HG03469 (cell line): ENCODE measurements around the gene TNS1.

Source experiments
- ATAC-seq: cut with Tn5 transposase; IDR thresholded peaks from one replicate; pipeline ENCODE4 v1.9.1; 2021; ENCODE audit warnings: mild to moderate bottlenecking, moderate library complexity, moderate number of reproducible peaks; ENCODE audit not compliant: unreplicated experiment

Gene TNS1

GRCh38 chr2:217919204-217919603 is 83.6 kb downstream of the TNS1 start:
- ATAC-seq = no peak

DNA sequence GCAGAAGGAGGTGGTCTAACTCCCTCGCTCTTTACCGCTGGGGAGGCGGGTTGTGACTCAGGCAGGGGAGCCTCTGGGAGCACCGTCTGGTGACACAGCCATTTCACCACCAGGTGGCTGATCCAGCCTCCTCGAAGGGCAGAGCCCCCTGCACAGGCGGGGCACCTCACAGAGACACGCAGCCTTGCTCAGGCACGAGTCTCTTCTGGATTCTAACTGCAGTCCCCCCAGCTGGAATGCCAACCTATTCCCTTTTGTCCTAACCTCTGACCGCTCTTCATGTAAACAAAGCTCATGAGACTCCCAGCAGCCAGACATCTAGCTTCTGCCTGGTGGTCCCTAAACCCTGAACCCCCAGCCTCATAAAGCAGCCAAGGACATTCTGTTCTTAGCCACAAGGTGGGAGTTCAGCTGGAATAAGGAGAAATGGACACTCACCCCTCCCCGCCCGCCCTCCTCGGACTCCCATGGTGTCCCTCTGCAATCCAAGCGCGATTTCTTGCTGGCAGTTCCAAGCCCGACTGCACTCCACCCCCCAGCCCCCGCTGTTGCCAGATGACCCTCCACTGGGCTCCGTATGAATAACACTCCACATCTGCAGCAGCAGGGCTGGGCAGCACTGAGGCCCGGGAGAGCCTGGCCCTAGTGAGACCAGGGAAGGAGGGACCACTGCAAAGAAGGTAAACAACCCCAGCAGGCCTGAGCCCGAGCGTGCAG is 84.3 kb downstream of the TNS1 start:
- no peak for ATAC-seq

DNA sequence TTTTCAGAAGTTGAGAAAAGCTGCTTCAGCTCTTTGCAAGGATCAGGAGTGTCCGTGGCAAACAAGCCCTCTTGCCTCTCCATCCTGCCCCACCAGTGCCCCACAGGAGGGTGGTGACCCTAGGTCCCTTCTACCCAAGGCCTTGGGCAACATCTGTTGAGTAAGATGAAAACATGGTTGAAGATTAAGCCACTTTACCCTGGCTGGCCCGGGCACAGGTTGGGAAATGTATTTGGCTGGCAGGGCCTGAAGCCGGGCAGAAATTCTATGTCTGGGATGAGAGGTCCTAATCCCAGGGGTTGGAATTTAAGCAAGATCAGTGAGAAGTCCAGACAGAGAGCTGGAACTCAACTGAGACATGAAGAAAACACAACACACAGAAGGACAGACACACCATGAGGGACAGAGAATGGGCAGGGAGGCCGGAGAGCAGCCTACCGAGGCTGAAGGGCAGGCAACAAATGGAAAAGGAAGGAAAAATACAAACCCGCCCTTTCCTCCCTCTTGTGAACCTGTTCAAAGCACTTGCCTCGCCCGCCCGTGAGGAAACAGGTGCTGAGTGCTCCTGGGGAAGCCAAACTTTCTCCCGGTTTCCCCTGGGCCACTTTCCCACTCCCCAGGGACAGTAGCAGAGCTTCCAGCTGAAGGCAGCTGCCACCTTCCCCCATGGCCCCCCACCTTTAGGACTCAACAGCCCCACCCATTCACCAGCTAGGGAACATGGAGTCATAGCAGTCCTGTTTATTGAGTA is 86.1 kb downstream of the TNS1 start:
- no peak for ATAC-seq

DNA sequence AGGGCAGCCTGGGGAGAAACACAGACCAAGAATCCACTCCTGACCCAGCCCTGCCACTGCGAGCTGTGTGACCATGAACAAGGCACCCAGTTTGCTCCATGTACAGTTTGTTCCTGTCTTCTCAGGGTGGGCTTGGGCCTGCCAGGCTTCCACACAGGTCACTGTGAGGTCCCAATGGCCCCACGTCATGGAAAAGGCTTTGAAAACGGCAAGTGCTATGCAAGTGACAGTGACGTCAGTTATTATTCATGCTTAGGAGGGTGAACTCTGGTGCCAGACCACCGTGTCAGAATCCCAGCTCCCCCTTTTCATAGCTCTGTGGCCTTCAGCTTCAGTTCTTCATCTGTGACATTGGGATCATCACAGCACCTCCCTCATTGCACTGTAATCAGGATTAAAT is 87.1 kb downstream of the TNS1 start:
- no peak for ATAC-seq

- ATAC-seq = no peak
Measured at GRCh38 chr2:217914878-217915277, 87.9 kb downstream of the TNS1 start.

- ATAC-seq = no peak
Measured at GRCh38 chr2:217914078-217914477, 88.7 kb downstream of the TNS1 start.

GRCh38 chr2:217913436-217913835 is 89.4 kb downstream of the TNS1 start:
- no peak for ATAC-seq

- no peak for ATAC-seq
Measured at GRCh38 chr2:217912098-217913024, 90.4 kb downstream of the TNS1 start.

- ATAC-seq = no peak
Measured at GRCh38 chr2:217911283-217912097, 91.3 kb downstream of the TNS1 start.

GRCh38 chr2:217910875-217911212 is 92.0 kb downstream of the TNS1 start:
- no peak for ATAC-seq

DNA sequence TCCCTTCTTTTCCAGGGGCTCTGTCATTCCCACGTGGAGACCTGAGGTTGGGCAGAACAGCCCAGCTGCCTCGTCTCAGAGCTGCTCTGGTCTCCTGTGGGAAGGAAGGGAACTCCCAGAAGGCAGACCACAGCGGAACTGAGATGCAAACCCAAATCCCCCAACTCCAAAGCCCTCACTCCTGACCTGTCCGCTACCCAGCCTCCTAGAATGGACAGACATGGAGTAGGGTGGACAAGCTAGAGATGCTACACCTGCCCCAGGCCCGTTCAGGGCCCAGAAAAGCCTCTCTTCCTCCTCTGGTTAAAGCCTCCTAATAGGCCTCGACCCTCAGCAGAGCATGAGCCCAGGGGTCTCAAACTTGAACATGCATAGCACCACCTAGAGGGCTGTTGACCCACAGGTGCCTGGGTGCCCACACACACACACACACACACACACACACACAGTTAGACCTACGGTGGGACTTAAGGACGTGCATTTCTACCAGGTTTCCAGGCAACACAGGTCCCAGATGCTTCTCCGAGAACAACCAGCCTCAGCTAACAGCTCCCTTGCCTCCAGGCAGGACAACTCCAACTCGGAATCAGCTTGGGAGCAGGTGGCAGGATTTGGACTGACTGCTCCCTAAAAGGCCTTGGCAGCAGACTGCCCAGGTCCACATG is 93.5 kb downstream of the TNS1 start:
- ATAC-seq = no peak

- no peak for ATAC-seq
Measured at GRCh38 chr2:217908544-217908943, 94.3 kb downstream of the TNS1 start.

DNA sequence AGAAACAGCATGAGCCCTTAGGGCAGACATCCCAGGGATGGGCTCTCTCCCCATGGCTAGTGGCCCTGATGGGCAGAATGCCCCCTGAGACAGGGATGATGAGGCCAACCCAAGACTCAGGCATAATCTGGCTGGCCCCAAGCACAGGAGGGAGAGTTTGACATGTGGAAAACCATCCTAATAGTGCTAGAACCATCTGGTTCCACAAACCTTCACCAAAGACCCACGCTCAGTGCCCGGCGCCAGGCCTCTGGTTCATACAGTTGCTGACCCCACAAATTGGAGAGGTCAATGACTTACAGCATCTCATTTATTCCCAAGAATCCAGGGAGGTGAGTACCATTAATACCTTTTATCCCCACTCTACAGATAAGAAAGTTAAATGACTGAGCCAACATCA is 95.5 kb downstream of the TNS1 start:
- no peak for ATAC-seq

- no peak for ATAC-seq
Measured at GRCh38 chr2:217906798-217907197, 96.0 kb downstream of the TNS1 start.

DNA sequence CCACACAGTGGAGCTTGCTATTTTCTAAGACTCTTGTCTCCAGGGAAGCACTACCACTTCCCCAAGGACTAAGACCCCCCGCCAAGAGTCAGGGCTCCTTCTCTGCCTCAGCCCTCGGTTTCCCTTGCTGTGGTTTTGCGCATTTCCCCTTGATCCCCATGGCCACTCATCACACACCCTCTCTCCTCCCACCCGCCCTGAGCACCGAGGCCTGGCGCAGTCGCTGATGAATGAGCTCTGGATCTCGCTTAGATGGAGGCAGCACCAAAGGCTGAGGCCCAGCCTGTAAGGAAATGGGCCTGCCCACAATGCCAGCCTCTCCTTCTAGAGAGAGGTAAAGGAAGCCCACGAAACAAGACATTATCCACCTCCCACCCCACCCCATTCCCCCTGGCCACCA is 96.9 kb downstream of the TNS1 start:
- ATAC-seq = no peak

GRCh38 chr2:217905395-217905794 is 97.4 kb downstream of the TNS1 start:
- ATAC-seq = no peak

DNA sequence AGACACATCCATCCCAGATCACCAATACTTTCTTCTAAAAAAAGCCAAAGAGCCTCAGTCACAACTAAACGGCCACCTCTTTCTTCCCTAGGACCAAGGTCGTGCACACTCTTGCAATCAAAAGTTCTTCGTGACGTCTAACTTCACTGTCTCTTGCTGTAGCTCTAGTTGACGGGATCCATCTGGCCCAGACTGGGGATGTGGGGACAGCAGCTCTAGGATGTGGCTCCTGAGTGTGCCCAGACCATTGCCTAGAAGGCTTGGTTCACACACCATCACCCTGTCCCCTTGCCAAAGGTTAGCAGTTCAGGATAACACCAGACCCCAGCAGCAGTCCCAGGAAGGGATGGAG is 98.2 kb downstream of the TNS1 start:
- no peak for ATAC-seq

DNA sequence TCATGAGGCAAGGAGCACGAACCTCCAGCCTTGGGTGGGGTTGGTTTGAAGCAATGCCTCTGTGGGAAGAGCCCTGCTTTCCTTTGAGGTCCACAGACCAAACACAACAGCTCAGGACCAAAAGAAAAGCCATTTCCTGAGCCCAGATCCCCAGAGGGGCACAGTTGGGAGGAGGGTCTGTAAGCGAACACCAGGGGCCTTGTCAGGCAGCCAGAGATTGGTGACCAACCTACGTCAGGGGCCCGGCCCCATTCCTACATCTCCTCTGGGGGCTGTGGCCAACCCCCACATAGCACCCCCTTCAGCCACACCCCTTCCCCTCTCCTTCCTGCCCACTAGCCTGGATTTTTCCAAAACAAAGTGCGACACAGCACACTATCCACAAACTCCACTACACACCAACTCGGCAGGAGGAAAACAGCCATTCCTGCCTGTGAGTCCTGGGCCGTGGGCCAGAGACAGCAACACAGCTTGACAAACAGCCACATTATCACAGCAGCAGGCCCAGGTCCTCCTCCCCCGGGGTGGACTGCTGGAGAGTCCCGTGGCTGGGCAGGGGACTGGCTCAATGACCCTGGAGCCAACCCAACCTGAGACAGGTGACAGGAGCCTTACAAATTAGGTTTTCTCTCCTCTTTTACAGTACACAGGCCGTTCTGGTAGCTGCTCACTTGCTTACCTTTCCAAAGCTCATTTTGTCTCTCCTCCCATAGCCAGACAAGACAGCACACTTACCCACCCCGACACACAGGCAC is 98.8 kb downstream of the TNS1 start:
- ATAC-seq = no peak

GRCh38 chr2:217903142-217903858 is 99.5 kb downstream of the TNS1 start:
- ATAC-seq = no peak
